H9 (cell line): ENCODE data around the gene UBE2Z. TPM values are rescaled to one million over a fixed set of nuclear protein-coding genes. Genes with fewer than 3 reads are reported as not detected.

ENCODE experiments used
- DNase-seq: peaks from one replicate; pipeline ENCODE4 v3.0.0-alpha.2; 2017
- H2AFZ ChIP-seq: one replicate; pipeline ENCODE4 v1.6.1; 2013; ENCODE audit warnings: mild to moderate bottlenecking, low read length, control low read depth, moderate library complexity
- H2AK5ac ChIP-seq: 2 replicates; pipeline ENCODE4 v1.6.1; 2013; ENCODE audit warnings: low read length, control low read depth, mixed read lengths; ENCODE audit not compliant: insufficient read length
- H2BK120ac ChIP-seq: one replicate; pipeline ENCODE4 v1.6.1; 2013; ENCODE audit warnings: low read depth, mild to moderate bottlenecking, low read length, control low read depth, inconsistent platforms; ENCODE audit not compliant: poor library complexity, severe bottlenecking
- H2BK12ac ChIP-seq: 2 replicates; pipeline ENCODE4 v1.6.1; 2013; ENCODE audit warnings: low read length, control low read depth, mixed read lengths, low read depth; ENCODE audit not compliant: insufficient read length
- H2BK15ac ChIP-seq: 2 replicates; pipeline ENCODE4 v1.6.1; 2013; ENCODE audit warnings: low read depth, low read length, control low read depth
- H2BK20ac ChIP-seq: one replicate; pipeline ENCODE4 v1.6.1; 2013; ENCODE audit warnings: low read depth, mild to moderate bottlenecking, low read length, control low read depth, inconsistent platforms; ENCODE audit not compliant: poor library complexity, severe bottlenecking
- H2BK5ac ChIP-seq: 2 replicates; pipeline ENCODE4 v1.6.1; 2013; ENCODE audit warnings: low read length, control low read depth, mixed read lengths; ENCODE audit not compliant: insufficient read length
- H3K14ac ChIP-seq: 2 replicates; pipeline ENCODE4 v1.6.1; 2013; ENCODE audit warnings: low read length, control low read depth; ENCODE audit not compliant: insufficient read depth
- H3K18ac ChIP-seq: 2 replicates; pipeline ENCODE4 v1.6.1; 2013; ENCODE audit warnings: low read depth, mild to moderate bottlenecking, mixed read lengths, low read length, control low read depth; ENCODE audit not compliant: insufficient read length
- H3K23ac ChIP-seq: 2 replicates; pipeline ENCODE4 v1.6.1; 2013; ENCODE audit warnings: low read length, control low read depth, mixed read lengths, low read depth; ENCODE audit not compliant: insufficient read length
- H3K23me2 ChIP-seq: 2 replicates; pipeline ENCODE4 v1.6.1; 2013; ENCODE audit warnings: low read depth, mild to moderate bottlenecking, mixed read lengths, low read length, control low read depth; ENCODE audit not compliant: insufficient read length, poor library complexity, severe bottlenecking
- H3K27ac ChIP-seq: 2 replicates; pipeline ENCODE4 v1.5.1; 2013; ENCODE audit warnings: low read length, control low read depth, mixed read lengths, low read depth; ENCODE audit not compliant: insufficient read length
- H3K27me3 ChIP-seq: 2 replicates; pipeline ENCODE4 v1.6.1; 2013; ENCODE audit warnings: low read length, control low read depth, inconsistent platforms; ENCODE audit not compliant: insufficient read depth
- H3K4ac ChIP-seq: 2 replicates; pipeline ENCODE4 v1.6.1; 2013; ENCODE audit warnings: low read depth, mild to moderate bottlenecking, control low read depth, inconsistent platforms, low read length, moderate library complexity
- H3K4me1 ChIP-seq: 2 replicates; pipeline ENCODE4 v1.6.1; 2013; ENCODE audit warnings: low read length, control low read depth, inconsistent platforms; ENCODE audit not compliant: insufficient read depth
- H3K4me2 ChIP-seq: 2 replicates; pipeline ENCODE4 v1.6.1; 2013; ENCODE audit warnings: low read length, control low read depth, mixed read lengths; ENCODE audit not compliant: insufficient read length, insufficient read depth
- H3K56ac ChIP-seq: 2 replicates; pipeline ENCODE4 v1.6.1; 2013; ENCODE audit warnings: low read depth, mild to moderate bottlenecking, mixed read lengths, low read length, control low read depth; ENCODE audit not compliant: insufficient read length
- H3K79me1 ChIP-seq: 2 replicates; pipeline ENCODE4 v1.6.1; 2013; ENCODE audit warnings: low read depth, mild to moderate bottlenecking, moderate library complexity, low read length, control low read depth, inconsistent platforms; ENCODE audit not compliant: insufficient read depth, poor library complexity, severe bottlenecking
- H3K79me2 ChIP-seq: 2 replicates; pipeline ENCODE4 v1.6.1; 2013; ENCODE audit warnings: low read length, control low read depth, inconsistent platforms; ENCODE audit not compliant: insufficient read depth
- H3K9ac ChIP-seq: 2 replicates; pipeline ENCODE4 v1.6.1; 2013; ENCODE audit warnings: low read length, control low read depth, mixed read lengths; ENCODE audit not compliant: insufficient read length; ENCODE audit errors: extremely low read depth
- H3K9me3 ChIP-seq: one replicate; pipeline ENCODE4 v1.6.1; 2013; ENCODE audit warnings: low read depth, low read length, inconsistent platforms; ENCODE audit not compliant: control insufficient read depth
- H3T11ph ChIP-seq: one replicate; pipeline ENCODE4 v1.6.1; 2013; ENCODE audit warnings: mild to moderate bottlenecking, low read length, control low read depth, inconsistent platforms
- H4K20me1 ChIP-seq: one replicate; pipeline ENCODE4 v1.6.1; 2013; ENCODE audit not compliant: control insufficient read depth, insufficient read length, insufficient read depth
- H4K5ac ChIP-seq: 2 replicates; pipeline ENCODE4 v1.6.1; 2013; ENCODE audit warnings: low read depth, mild to moderate bottlenecking, mixed read lengths, low read length, control low read depth; ENCODE audit not compliant: insufficient read length
- H4K8ac ChIP-seq: replicated peaks from 2 replicates; pipeline ENCODE4 v1.6.1; 2013; ENCODE audit warnings: low read length, control low read depth, mixed read lengths, low read depth; ENCODE audit not compliant: insufficient read length
- H4K91ac ChIP-seq: 2 replicates; pipeline ENCODE4 v1.6.1; 2013; ENCODE audit warnings: low read depth, mild to moderate bottlenecking, moderate library complexity, mixed read lengths, low read length, control low read depth; ENCODE audit not compliant: insufficient read length
- H3K27ac Mint-ChIP-seq, 3 experiments: 2 replicates in 2 of 3; 3 replicates in 1 of 3; pipeline ENCODE4 v1.8.0; 2020 to 2021; ENCODE audit warnings: mixed read lengths in 3 of 3, mild to moderate bottlenecking in 1 of 3, moderate library complexity in 1 of 3
- H3K27me3 Mint-ChIP-seq: 2 replicates; pipeline ENCODE4 v1.8.0; 2021; ENCODE audit warnings: low read depth, mild to moderate bottlenecking, moderate library complexity, mixed read lengths
- H3K36me3 Mint-ChIP-seq, 3 experiments: 2 replicates in 2 of 3; 3 replicates in 1 of 3; pipeline ENCODE4 v1.8.0; 2020 to 2021; ENCODE audit warnings: low read depth in 3 of 3, mixed read lengths in 3 of 3; ENCODE audit not compliant: insufficient read depth in 1 of 3
- H3K4me1 Mint-ChIP-seq, 2 experiments: 2 replicates each; pipeline ENCODE4 v1.8.0; 2020; ENCODE audit warnings: mixed read lengths in 2 of 2
- H3K4me3 Mint-ChIP-seq, 2 experiments: 2 replicates in 1 of 2; 3 replicates in 1 of 2; pipeline ENCODE4 v1.8.0; 2020 to 2021; ENCODE audit warnings: mild to moderate bottlenecking in 2 of 2, mixed read lengths in 2 of 2, moderate library complexity in 1 of 2
- H3K9me3 Mint-ChIP-seq, 2 experiments: 2 replicates in 1 of 2; 3 replicates in 1 of 2; pipeline ENCODE4 v1.8.0; 2020; ENCODE audit warnings: mild to moderate bottlenecking in 2 of 2, mixed read lengths in 2 of 2, moderate library complexity in 1 of 2
- WGBS: extraction: QIAGEN DNeasy Blood & Tissue Kit; methylation state at CpG from one replicate; pipeline ENCODE4 v1.1.7; 2013; ENCODE audit warnings: missing lambda C conversion rate, low lambda C conversion rate, mixed read lengths; ENCODE audit not compliant: insufficient read length; ENCODE audit errors: extremely low coverage; 5-methylcytosine and 5-hydroxymethylcytosine counted together
- total RNA-seq: library from RNA; stranded (reverse); gene quantifications from 2 replicates; pipeline ENCODE4 v1.2.1, GENCODE V29; 2021
- TF ChIP-seq, protein P1 (sequence below): fragments of 200-600 bp; sonication (generic); conservative IDR thresholded peaks from 3 replicates; pipeline ENCODE4 v1.8.0; 2021; ENCODE audit warnings: antibody characterized with exemption, mild to moderate bottlenecking

The UBE2Z gene
- total RNA-seq, 1 experiment from 2014 or later: 80.0 TPM

DNA sequence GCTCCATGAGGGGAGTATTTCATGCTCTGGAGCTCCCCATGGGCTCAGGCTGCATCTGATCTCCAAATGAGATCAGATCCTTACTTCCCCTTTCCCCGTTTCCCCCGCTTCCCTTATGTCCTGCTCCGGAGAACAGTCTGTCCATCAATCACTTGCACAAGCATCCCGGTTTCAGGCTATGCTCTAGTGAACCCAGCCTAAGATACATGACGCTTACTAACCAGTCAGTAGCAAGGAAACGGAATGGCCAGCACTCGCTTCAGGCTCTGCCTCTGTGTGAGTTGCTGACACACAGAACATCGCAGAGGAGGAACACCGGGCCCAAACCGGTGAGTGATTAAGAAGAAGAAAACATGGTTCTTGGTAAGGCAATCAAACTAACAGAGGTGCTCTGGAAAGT is 25.0 kb upstream of the UBE2Z start:
- no CpG with 5 or more reads among the region's 10 CpGs for WGBS
- Histone ChIP-seq H2AK5ac (no peak overlapping the region), H3K27me3 (peaks cover 2% of the 10 kb centered on the region; the same call in 1 of the 2 replicates), H4K91ac (no peak overlapping the region), H3K9ac (no peak overlapping the region), H3K79me2 (no peaks in the 10 kb centered on the region), H2BK5ac (no peak overlapping the region), H3K56ac (no peak overlapping the region), H3K4me1 (no peaks in the 10 kb centered on the region), H3K23ac (no peak overlapping the region), H3K9me3 (no peaks in the 10 kb centered on the region), H3K27ac (no peak overlapping the region), H3T11ph (no peak overlapping the region), H4K5ac (no peak overlapping the region), H3K18ac (no peak overlapping the region), H2BK20ac (no peak overlapping the region), H3K23me2 (no peaks in the 10 kb centered on the region), H2BK120ac (no peak overlapping the region), H4K8ac (no peak overlapping the region), H3K4ac (no peak overlapping the region), H2BK15ac (no peak overlapping the region), H2BK12ac (no peak overlapping the region), H3K79me1 (no peaks in the 10 kb centered on the region), H4K20me1 (no peaks in the 10 kb centered on the region), H3K4me2 (no peak overlapping the region), H3K14ac (no peak overlapping the region), H2AFZ (no peak overlapping the region)
- Mint-ChIP-seq H3K27me3 (peaks cover 9% of the 10 kb centered on the region), H3K27ac (no peak overlapping the region), H3K4me3 (no peak overlapping the region), H3K36me3 (no peaks in the 10 kb centered on the region), H3K9me3 (no peaks in the 10 kb centered on the region), H3K4me1 (peaks cover 0 to 5% of the 10 kb centered on the region in 2 experiments; a peak in 1 of 4 replicates)
- TF ChIP-seq, protein P1, sequence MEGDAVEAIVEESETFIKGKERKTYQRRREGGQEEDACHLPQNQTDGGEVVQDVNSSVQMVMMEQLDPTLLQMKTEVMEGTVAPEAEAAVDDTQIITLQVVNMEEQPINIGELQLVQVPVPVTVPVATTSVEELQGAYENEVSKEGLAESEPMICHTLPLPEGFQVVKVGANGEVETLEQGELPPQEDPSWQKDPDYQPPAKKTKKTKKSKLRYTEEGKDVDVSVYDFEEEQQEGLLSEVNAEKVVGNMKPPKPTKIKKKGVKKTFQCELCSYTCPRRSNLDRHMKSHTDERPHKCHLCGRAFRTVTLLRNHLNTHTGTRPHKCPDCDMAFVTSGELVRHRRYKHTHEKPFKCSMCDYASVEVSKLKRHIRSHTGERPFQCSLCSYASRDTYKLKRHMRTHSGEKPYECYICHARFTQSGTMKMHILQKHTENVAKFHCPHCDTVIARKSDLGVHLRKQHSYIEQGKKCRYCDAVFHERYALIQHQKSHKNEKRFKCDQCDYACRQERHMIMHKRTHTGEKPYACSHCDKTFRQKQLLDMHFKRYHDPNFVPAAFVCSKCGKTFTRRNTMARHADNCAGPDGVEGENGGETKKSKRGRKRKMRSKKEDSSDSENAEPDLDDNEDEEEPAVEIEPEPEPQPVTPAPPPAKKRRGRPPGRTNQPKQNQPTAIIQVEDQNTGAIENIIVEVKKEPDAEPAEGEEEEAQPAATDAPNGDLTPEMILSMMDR: no peak
- DNase-seq: no peak
